ENCODE measurements around the gene MAEA.

The MAEA gene

GRCh38 chr4:1307951-1308735 lies 18.5 kb downstream of the MAEA start:
- TF ChIP-seq CTCF (IDR thresholded peaks at IDR 0.05; ENCODE audit: insufficient read depth, low read length, missing control alignments): no peak
- H3K4me3 ChIP-seq (ENCODE audit: low read depth, low read length): no peak overlapping the region
- DNase-seq (ENCODE audit: low read depth, low spot score): no peak
- ChIA-PET CTCF (interaction anchor here (1.5 to 2.5 kb wide), 4 partner anchors 8 to 177 kb away, joined by 4 to 9 read pairs (median 6); no protein-coding TSS in a partner anchor), POLR2A (interaction anchor here (1.6 kb wide), 2 partner anchors 19 to 38 kb away, joined by 4 to 8 read pairs; partner anchors contain the start of genes MAEA and UVSSA)

- TF ChIP-seq CTCF (IDR thresholded peaks at IDR 0.05; ENCODE audit: insufficient read depth, low read length, missing control alignments): no peak
- CTCF ChIA-PET: interaction anchor here (0.7 to 2.5 kb wide), 8 partner anchors 9 to 178 kb away, joined by 3 to 9 read pairs (median 4); no protein-coding TSS in a partner anchor
- POLR2A ChIA-PET: interaction anchor here (0.6 to 1.6 kb wide), 5 partner anchors 18 to 61 kb away, joined by 3 to 8 read pairs (median 4); partner anchors contain the start of genes MAEA and UVSSA
- peak overlapping the region; percentile 58 for H3K4me3 ChIP-seq (ENCODE audit: low read depth, low read length)
- peak; percentile 63 for DNase-seq (ENCODE audit: low read depth, low spot score)
These were observed 19.7 kb downstream of the MAEA start for GRCh38 chr4:1309261-1310010.

GRCh38 chr4:1310031-1310795 lies 20.5 kb downstream of the MAEA start:
- no peak for TF ChIP-seq CTCF (IDR thresholded peaks at IDR 0.05; ENCODE audit: insufficient read depth, low read length, missing control alignments)
- POLR2A ChIA-PET: interaction anchor here (0.8 to 1.6 kb wide), 3 partner anchors 21 to 62 kb away, joined by 3 to 8 read pairs (median 4); partner anchors contain the start of genes MAEA and UVSSA
- DNase-seq (ENCODE audit: low read depth, low spot score): no peak
- H3K4me3 ChIP-seq (ENCODE audit: low read depth, low read length): peak overlapping the region; percentile 58
- CTCF ChIA-PET: interaction anchor here (0.9 to 2.5 kb wide), 6 partner anchors 9 to 173 kb away, joined by 3 to 9 read pairs (median 4); no protein-coding TSS in a partner anchor

GRCh38 chr4:1310796-1311631 lies 21.3 kb downstream of the MAEA start:
- no peak overlapping the region for H3K4me3 ChIP-seq (ENCODE audit: low read depth, low read length)
- no peak for DNase-seq (ENCODE audit: low read depth, low spot score)
- no peak for TF ChIP-seq CTCF (IDR thresholded peaks at IDR 0.05; ENCODE audit: insufficient read depth, low read length, missing control alignments)
- POLR2A ChIA-PET: no interaction called here
- CTCF ChIA-PET: interaction anchor here (1.2 kb wide), 1 partner anchor 42 kb away, joined by 3 read pairs; no protein-coding TSS in a partner anchor

- CTCF ChIA-PET: interaction anchor here (1.1 to 2.0 kb wide), 3 partner anchors 10 kb away, joined by 3 to 6 read pairs (median 3); no protein-coding TSS in a partner anchor
- DNase-seq (ENCODE audit: low read depth, low spot score): no peak
- no peak overlapping the region for H3K4me3 ChIP-seq (ENCODE audit: low read depth, low read length)
- TF ChIP-seq CTCF (IDR thresholded peaks at IDR 0.05; ENCODE audit: insufficient read depth, low read length, missing control alignments): no peak
- POLR2A ChIA-PET: no interaction called here
These were observed 23.3 kb downstream of the MAEA start for GRCh38 chr4:1312821-1313640.

All from AG04449 (cell line).